ENCODE results near the gene FARP1. TPM values are rescaled to one million over a fixed set of nuclear protein-coding genes. Genes with fewer than 3 reads are reported as not detected.

The FARP1 gene
- total and polyA plus RNA-seq, 2 of the 8 experiments (the other 6 are each of a cell fraction or from before 2014, with no cell fraction given): 24.7 to 104 TPM

GRCh38 chr13:98214008-98214643 is 71.2 kb downstream of the FARP1 start:
- ChIA-PET CTCF (ENCODE audit: partially characterized antibody) (interaction anchor here (1.1 kb wide), 1 partner anchor 9 kb away, joined by 5 read pairs; no protein-coding TSS in a partner anchor), POLR2A (ENCODE audit: partially characterized antibody) (interaction anchor here (1.6 kb wide), 1 partner anchor 12 kb away, joined by 9 read pairs; no protein-coding TSS in a partner anchor)
- WGBS, 2 experiments (ENCODE audit: extremely low coverage in 1 of 2, insufficient coverage in 1 of 2, insufficient read length in 1 of 2, insufficient replicate concordance in 2 of 2, low coverage in 1 of 2, low lambda C conversion rate in 2 of 2, missing lambda C conversion rate in 1 of 2): 91% methylated on average over 11 of the region's 16 CpGs; no CpG with 5 or more reads in 1 of the 2 experiments
- H3K23ac ChIP-seq (ENCODE audit: insufficient read length): no peak overlapping the region
- no peak overlapping the region for H3K18ac ChIP-seq (ENCODE audit: extremely low read depth, low read length)
- H3K4me2 ChIP-seq (ENCODE audit: insufficient read depth in 1 of 2, low read depth in 2 of 2, low read length in 2 of 2): no peak overlapping the region
- peaks cover 4% of the 10 kb centered on the region; the same call in 1 of the 2 replicates for H3K79me1 ChIP-seq (ENCODE audit: low read depth, low read length)
- H2BK15ac ChIP-seq (ENCODE audit: low read length): no peak overlapping the region
- H3K79me2 ChIP-seq (ENCODE audit: control insufficient read depth in 1 of 2, insufficient read depth in 2 of 2, low read length in 2 of 2): peaks cover 0 to 20% of the 10 kb centered on the region in 2 experiments; a peak in 2 of 4 replicates
- peaks cover 4 to 5% of the 10 kb centered on the region in 2 experiments; a peak in 3 of 4 replicates for H3K9me3 ChIP-seq (ENCODE audit: insufficient read depth in 2 of 2, low read depth in 1 of 2, low read length in 1 of 2)
- H2BK120ac ChIP-seq (replicated peaks; ENCODE audit: low read depth, low read length): no peak overlapping the region
- FAIRE-seq (no peak), DNase-seq (ENCODE audit: low read depth in 1 of 2, low spot score in 2 of 2) (no peak)
- no peak overlapping the region for H4K5ac ChIP-seq (ENCODE audit: insufficient read length, low read depth, low read length)
- peaks cover 0 to 10% (median 0%) of the 10 kb centered on the region in 4 experiments; a peak in 2 of 7 replicates for H3K4me1 ChIP-seq (replicated peaks in 1 of 4; ENCODE audit: control insufficient read depth in 3 of 4, insufficient read depth in 4 of 4, low read length in 3 of 4)
- H4K20me1 ChIP-seq (replicated peaks in 1 of 2; ENCODE audit: control insufficient read depth in 1 of 2, insufficient read depth in 2 of 2, low read length in 2 of 2): no peaks in the 10 kb centered on the region
- H3K4me3 ChIP-seq (ENCODE audit: extremely low read depth in 1 of 4, insufficient read depth in 2 of 4, low read depth in 3 of 4, low read length in 4 of 4): no peak overlapping the region
- H2BK12ac ChIP-seq (ENCODE audit: low read depth, low read length): no peak overlapping the region
- no peak overlapping the region; the same call in 1 of the 2 replicates for H2BK5ac ChIP-seq (ENCODE audit: low read depth, low read length)
- H3K23me2 ChIP-seq (ENCODE audit: low read depth, low read length): no peaks in the 10 kb centered on the region
- H4K8ac ChIP-seq (ENCODE audit: extremely low read depth, insufficient read depth, low read length): no peak overlapping the region
- no peaks in the 10 kb centered on the region for H3K27me3 ChIP-seq (replicated peaks in 1 of 4; ENCODE audit: control insufficient read depth in 3 of 4, extremely low read depth in 1 of 4, insufficient read depth in 3 of 4, low read length in 3 of 4)
- no peak overlapping the region for H3K56ac ChIP-seq (replicated peaks; ENCODE audit: insufficient read length, low read depth, low read length)
- H2AFZ ChIP-seq (ENCODE audit: low read length): no peak overlapping the region
- no peak overlapping the region for H3K27ac ChIP-seq (ENCODE audit: low read depth, low read length)
- peaks cover 0 to 22% (median 9%) of the 10 kb centered on the region in 4 experiments; a peak in 3 of 8 replicates for H3K36me3 ChIP-seq (ENCODE audit: control insufficient read depth in 2 of 4, insufficient read depth in 4 of 4, low read length in 3 of 4)
- no peak overlapping the region for H2BK20ac ChIP-seq (ENCODE audit: low read length)
- no peak overlapping the region for H3K9ac ChIP-seq (replicated peaks in 1 of 4; ENCODE audit: extremely low read depth in 1 of 4, low read depth in 3 of 4, low read length in 3 of 4)
- no peak overlapping the region for H4K91ac ChIP-seq (replicated peaks; ENCODE audit: insufficient read length, low read length)
- H3K14ac ChIP-seq (ENCODE audit: insufficient read length): no peak overlapping the region
- no peak overlapping the region for H3K4ac ChIP-seq (replicated peaks; ENCODE audit: insufficient read length, low read depth, low read length)
- H2AK5ac ChIP-seq (ENCODE audit: low read depth, low read length): no peak overlapping the region; the same call in 1 of the 2 replicates
- TF ChIP-seq KDM5A (IDR thresholded peaks at IDR 0.05; ENCODE audit: low read length) (no peak), CHD2 (IDR thresholded peaks at IDR 0.05; ENCODE audit: low read length) (no peak), BACH1 (IDR thresholded peaks at IDR 0.05; ENCODE audit: low read length) (no peak), JUND (IDR thresholded peaks at IDR 0.05; ENCODE audit: low read length) (no peak), SIX5 (IDR thresholded peaks at IDR 0.05; ENCODE audit: low read depth, low read length) (no peak), MAFK (IDR thresholded peaks at IDR 0.05; ENCODE audit: low read depth, low read length) (no peak), HDAC2 (IDR thresholded peaks at IDR 0.05; ENCODE audit: borderline replicate concordance in 1 of 2, low read depth in 2 of 2, low read length in 2 of 2) (no peak), CEBPB (IDR thresholded peaks at IDR 0.05; ENCODE audit: low read depth, low read length) (no peak), GTF2F1 (IDR thresholded peaks at IDR 0.05; ENCODE audit: borderline replicate concordance, low read depth, low read length) (no peak), GABPA (IDR thresholded peaks at IDR 0.05; ENCODE audit: borderline replicate concordance, insufficient read depth, low read length) (no peak), FOSL1 (IDR thresholded peaks at IDR 0.05; ENCODE audit: insufficient read depth, low read depth, low read length) (no peak), SP4 (IDR thresholded peaks at IDR 0.05; ENCODE audit: low read length) (no peak)
- TF ChIP-seq, protein P1, sequence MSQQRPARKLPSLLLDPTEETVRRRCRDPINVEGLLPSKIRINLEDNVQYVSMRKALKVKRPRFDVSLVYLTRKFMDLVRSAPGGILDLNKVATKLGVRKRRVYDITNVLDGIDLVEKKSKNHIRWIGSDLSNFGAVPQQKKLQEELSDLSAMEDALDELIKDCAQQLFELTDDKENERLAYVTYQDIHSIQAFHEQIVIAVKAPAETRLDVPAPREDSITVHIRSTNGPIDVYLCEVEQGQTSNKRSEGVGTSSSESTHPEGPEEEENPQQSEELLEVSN (IDR thresholded peaks at IDR 0.05): no peak

All from H1 (cell line).